K562 (cell line): ENCODE measurements around the gene ELF2. TPM values are rescaled to one million over a fixed set of nuclear protein-coding genes. Genes with fewer than 3 reads are reported as not detected.

ENCODE experiments used
- C11orf30 ChIP-seq: fragments of 450-650 bp; IDR thresholded peaks from 2 replicates; pipeline ENCODE4 v1.6.1; 2016; ENCODE audit warnings: low read depth, mild to moderate bottlenecking
- NFATC3 ChIP-seq: fragments of 450-650 bp; IDR thresholded peaks from 2 replicates; pipeline ENCODE4 v1.6.1; 2017; ENCODE audit warnings: mild to moderate bottlenecking
- POLR2A ChIP-seq: fragments of 450-650 bp; conservative IDR thresholded peaks from 2 replicates; pipeline ENCODE4 v1.6.1; 2016
- RREB1 ChIP-seq: fragments of 250-450 bp; sonication (Bioruptor Pico); IDR thresholded peaks from 2 replicates; pipeline ENCODE4 v1.4.0; 2020
- SUPT5H ChIP-seq: fragments of 450-650 bp; IDR thresholded peaks from 2 replicates; pipeline ENCODE4 v1.6.1; 2016
- TCF3 ChIP-seq: sonication (generic); formaldehyde crosslinking; IDR thresholded peaks from 2 replicates; pipeline ENCODE4 v1.4.0; 2020; ENCODE audit warnings: mild to moderate bottlenecking, missing genetic modification reagents
- THAP12 ChIP-seq: fragments of 250-450 bp; sonication (Bioruptor Pico); IDR thresholded peaks from 2 replicates; pipeline ENCODE4 v1.9.0; 2021; ENCODE audit warnings: mild to moderate bottlenecking, inconsistent platforms
- ZNF217 ChIP-seq: sonication (generic); formaldehyde crosslinking; IDR thresholded peaks from 2 replicates; pipeline ENCODE4 v1.8.0; 2022; ENCODE audit warnings: mild to moderate bottlenecking, missing genetic modification reagents
- polyA plus RNA-seq, 8 experiments: library from polyadenylated mRNA; depleted of rRNA in 4 of 8; stranded (reverse) in 5 of 8; unstranded in 3 of 8; fragments of >200 nt; fragmentation: Nextera tagmentation in 2 of 8; fragmentation: Illumina TruSeq in 1 of 8; extraction: Ambion mirVana in 2 of 8; extraction: Trizol in 1 of 8; gene quantifications; 2 replicates each; pipeline versions ENCODE4 v1.2.1 to v1.2.3, GENCODE V29; 2011 to 2014; ENCODE audit warnings: inconsistent platforms in 1 of 8, missing spikeins in 1 of 8
- total RNA-seq, 7 experiments: library from RNA; depleted of rRNA in 6 of 7; stranded (reverse); fragments of >200 nt in 6 of 7; fragmentation: Illumina TruSeq in 2 of 7; extraction: Trizol in 2 of 7; gene quantifications; 2 replicates each; pipeline versions ENCODE4 v1.2.1 to v1.2.3, GENCODE V29; 2011 to 2021; ENCODE audit warnings: low replicate concordance in 1 of 7
- TF ChIP-seq, protein P1 (sequence below): fragments of 200-600 bp; sonication (generic); IDR thresholded peaks from one replicate; pipeline ENCODE4 v1.6.1; 2012; ENCODE audit warnings: mild to moderate bottlenecking, low read depth, low read length, inconsistent platforms

ELF2 gene
- total and polyA plus RNA-seq, 9 of the 15 experiments (the other 6 are each of a cell fraction or from before 2014, with no cell fraction given) = 9.4 to 58.7 (median 41.6) TPM

DNA sequence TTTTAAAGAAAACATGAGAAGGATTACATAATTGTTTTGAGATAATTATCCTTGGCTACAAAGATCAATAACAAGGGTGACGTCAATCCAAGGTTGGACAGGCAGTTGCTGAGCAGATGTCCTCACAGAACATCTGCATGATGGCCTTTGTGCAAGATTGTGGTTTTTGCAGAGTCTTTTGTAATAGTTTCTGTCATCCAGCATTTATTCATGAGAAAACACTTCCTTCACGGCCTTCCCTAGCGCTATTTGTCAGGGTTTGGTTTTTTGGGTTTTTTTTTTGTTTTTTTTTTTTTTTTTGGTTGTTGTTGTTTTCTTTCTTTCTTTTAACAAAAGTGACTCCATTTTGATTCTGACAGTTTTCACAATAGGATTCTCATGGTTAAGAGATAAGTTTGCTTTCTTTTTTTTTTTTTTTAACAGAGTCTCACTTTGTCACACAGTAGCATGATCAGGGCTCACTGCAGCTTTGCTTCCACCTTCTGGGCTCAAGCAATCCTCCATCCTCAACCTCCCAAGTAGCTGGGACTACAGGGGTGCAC, 31.5 kb upstream of the ELF2 start (continued):
- TF ChIP-seq ZNF217 (CRISPR knock-in tag) (no peak), THAP12 (CRISPR knock-in tag) (no peak), POLR2A (no peak), C11orf30 (no peak), TCF3 (CRISPR knock-in tag) (0 out of 2 replicates have a peak, but pooled peaks have one; percentile 32), SUPT5H (no peak), NFATC3 (no peak), RREB1 (CRISPR knock-in tag) (no peak)
- TF ChIP-seq, protein P1, sequence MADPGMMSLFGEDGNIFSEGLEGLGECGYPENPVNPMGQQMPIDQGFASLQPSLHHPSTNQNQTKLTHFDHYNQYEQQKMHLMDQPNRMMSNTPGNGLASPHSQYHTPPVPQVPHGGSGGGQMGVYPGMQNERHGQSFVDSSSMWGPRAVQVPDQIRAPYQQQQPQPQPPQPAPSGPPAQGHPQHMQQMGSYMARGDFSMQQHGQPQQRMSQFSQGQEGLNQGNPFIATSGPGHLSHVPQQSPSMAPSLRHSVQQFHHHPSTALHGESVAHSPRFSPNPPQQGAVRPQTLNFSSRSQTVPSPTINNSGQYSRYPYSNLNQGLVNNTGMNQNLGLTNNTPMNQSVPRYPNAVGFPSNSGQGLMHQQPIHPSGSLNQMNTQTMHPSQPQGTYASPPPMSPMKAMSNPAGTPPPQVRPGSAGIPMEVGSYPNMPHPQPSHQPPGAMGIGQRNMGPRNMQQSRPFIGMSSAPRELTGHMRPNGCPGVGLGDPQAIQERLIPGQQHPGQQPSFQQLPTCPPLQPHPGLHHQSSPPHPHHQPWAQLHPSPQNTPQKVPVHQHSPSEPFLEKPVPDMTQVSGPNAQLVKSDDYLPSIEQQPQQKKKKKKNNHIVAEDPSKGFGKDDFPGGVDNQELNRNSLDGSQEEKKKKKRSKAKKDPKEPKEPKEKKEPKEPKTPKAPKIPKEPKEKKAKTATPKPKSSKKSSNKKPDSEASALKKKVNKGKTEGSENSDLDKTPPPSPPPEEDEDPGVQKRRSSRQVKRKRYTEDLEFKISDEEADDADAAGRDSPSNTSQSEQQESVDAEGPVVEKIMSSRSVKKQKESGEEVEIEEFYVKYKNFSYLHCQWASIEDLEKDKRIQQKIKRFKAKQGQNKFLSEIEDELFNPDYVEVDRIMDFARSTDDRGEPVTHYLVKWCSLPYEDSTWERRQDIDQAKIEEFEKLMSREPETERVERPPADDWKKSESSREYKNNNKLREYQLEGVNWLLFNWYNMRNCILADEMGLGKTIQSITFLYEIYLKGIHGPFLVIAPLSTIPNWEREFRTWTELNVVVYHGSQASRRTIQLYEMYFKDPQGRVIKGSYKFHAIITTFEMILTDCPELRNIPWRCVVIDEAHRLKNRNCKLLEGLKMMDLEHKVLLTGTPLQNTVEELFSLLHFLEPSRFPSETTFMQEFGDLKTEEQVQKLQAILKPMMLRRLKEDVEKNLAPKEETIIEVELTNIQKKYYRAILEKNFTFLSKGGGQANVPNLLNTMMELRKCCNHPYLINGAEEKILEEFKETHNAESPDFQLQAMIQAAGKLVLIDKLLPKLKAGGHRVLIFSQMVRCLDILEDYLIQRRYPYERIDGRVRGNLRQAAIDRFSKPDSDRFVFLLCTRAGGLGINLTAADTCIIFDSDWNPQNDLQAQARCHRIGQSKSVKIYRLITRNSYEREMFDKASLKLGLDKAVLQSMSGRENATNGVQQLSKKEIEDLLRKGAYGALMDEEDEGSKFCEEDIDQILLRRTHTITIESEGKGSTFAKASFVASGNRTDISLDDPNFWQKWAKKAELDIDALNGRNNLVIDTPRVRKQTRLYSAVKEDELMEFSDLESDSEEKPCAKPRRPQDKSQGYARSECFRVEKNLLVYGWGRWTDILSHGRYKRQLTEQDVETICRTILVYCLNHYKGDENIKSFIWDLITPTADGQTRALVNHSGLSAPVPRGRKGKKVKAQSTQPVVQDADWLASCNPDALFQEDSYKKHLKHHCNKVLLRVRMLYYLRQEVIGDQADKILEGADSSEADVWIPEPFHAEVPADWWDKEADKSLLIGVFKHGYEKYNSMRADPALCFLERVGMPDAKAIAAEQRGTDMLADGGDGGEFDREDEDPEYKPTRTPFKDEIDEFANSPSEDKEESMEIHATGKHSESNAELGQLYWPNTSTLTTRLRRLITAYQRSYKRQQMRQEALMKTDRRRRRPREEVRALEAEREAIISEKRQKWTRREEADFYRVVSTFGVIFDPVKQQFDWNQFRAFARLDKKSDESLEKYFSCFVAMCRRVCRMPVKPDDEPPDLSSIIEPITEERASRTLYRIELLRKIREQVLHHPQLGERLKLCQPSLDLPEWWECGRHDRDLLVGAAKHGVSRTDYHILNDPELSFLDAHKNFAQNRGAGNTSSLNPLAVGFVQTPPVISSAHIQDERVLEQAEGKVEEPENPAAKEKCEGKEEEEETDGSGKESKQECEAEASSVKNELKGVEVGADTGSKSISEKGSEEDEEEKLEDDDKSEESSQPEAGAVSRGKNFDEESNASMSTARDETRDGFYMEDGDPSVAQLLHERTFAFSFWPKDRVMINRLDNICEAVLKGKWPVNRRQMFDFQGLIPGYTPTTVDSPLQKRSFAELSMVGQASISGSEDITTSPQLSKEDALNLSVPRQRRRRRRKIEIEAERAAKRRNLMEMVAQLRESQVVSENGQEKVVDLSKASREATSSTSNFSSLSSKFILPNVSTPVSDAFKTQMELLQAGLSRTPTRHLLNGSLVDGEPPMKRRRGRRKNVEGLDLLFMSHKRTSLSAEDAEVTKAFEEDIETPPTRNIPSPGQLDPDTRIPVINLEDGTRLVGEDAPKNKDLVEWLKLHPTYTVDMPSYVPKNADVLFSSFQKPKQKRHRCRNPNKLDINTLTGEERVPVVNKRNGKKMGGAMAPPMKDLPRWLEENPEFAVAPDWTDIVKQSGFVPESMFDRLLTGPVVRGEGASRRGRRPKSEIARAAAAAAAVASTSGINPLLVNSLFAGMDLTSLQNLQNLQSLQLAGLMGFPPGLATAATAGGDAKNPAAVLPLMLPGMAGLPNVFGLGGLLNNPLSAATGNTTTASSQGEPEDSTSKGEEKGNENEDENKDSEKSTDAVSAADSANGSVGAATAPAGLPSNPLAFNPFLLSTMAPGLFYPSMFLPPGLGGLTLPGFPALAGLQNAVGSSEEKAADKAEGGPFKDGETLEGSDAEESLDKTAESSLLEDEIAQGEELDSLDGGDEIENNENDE = no peak
